ENCODE data around the gene GARIN1A. TPM values are rescaled to one million over a fixed set of nuclear protein-coding genes. Genes with fewer than 3 reads are reported as not detected.

The GARIN1A gene
- total RNA-seq, 1 donor from 2014 or later = 0.13 TPM

GRCh38 chr7:128714701-128715495 lies 42.8 kb downstream of the GARIN1A start:
- no peak for DNase-seq (ENCODE audit: low read depth, low spot score)

GRCh38 chr7:128718967-128719642 lies 47.0 kb downstream of the GARIN1A start:
- no peak for DNase-seq (ENCODE audit: low read depth, low spot score)

- no peak for DNase-seq (ENCODE audit: low read depth, low spot score)
Measured at GRCh38 chr7:128721376-128721775, 49.3 kb downstream of the GARIN1A start.

Other genes with a start within 250 kb of the GARIN1A start
- gene HILPDA, start 216.4 kb upstream of the GARIN1A start, total RNA-seq = 11.7 and 14.4 TPM in 2 replicates
- gene METTL2B, start 195.5 kb upstream of the GARIN1A start, total RNA-seq = 31.6 and 42.7 TPM in 2 replicates
- 381 and 432 TPM in 2 replicates for gene CALU, start 67.1 kb downstream of the GARIN1A start, total RNA-seq
- gene OPN1SW, start 103.5 kb downstream of the GARIN1A start, total RNA-seq = not detected in 2 replicates
- 2.7 and 4.5 TPM in 2 replicates for gene CCDC136, start 119.7 kb downstream of the GARIN1A start, total RNA-seq
- 133 and 167 TPM in 2 replicates for gene FLNC, start 158.1 kb downstream of the GARIN1A start, total RNA-seq
- gene ATP6V1F, start 190.6 kb downstream of the GARIN1A start, total RNA-seq = 85.0 and 90.3 TPM in 2 replicates
- gene KCP, start 238.4 kb downstream of the GARIN1A start, total RNA-seq = 0.04 TPM in 1 of 2 replicates, not detected in the other